GM18526 (cell line): Measurements from ENCODE around the gene EGFLAM.

Experiments
- POLR2A ChIP-seq: IDR thresholded peaks from 3 replicates; pipeline ENCODE4 v1.6.1; 2011; ENCODE audit not compliant: insufficient read length; ENCODE audit errors: extremely low read depth

EGFLAM gene

DNA sequence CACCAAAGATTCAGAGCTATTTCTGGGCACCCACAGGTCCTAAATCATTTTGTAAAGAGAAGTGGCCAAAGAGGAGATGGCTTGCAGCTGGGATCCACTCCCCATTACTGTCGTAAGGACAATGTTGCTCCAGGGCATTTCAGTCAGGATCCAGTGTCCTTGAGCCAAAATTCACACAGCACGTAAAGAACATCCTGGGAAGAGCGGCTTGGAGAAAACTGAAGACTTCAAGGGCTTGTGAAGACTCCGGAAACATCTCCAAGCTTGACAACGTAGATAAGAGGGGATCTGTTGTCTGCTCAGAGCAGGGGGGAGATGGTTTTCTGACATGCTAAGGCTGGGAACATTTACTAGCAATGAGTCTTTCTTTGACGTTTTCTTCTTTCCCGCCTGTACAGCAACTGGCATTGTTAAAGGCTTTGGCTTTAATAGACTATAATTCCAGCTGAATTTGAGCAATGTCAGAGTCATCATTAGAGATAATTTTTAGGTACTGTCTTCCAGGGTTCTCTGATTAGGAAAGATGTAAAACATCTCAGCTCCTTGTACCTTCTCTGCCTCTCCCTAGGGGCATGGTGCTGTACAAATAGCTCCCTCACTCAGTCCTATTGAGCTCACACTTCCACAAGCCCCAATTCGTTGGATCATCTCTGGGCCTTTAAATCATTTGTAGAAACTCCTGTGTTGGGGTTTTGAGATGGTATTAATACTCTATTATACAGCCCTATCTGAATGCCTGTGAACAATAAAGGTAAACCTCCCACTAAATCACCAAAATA is 39.7 kb downstream of the EGFLAM start:
- no peak for TF ChIP-seq POLR2A

DNA sequence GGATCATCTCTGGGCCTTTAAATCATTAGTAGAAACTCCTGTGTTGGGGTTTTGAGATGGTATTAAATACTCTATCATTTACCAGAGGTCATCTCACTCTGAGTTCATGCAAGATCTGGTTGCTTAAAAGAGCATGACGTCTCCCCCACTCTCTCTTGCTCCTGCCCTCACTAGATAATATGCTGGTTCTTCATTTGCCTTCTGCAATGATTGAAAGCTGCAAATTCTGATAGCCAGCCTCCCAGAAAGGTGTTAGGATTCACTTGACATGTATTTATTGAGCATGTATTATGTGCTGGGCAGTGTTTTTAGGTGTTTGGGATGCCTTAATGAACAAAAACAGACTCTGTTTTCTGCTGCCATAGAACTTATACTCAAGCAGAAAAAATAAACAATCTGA is 41.2 kb downstream of the EGFLAM start:
- no peak for TF ChIP-seq POLR2A

DNA sequence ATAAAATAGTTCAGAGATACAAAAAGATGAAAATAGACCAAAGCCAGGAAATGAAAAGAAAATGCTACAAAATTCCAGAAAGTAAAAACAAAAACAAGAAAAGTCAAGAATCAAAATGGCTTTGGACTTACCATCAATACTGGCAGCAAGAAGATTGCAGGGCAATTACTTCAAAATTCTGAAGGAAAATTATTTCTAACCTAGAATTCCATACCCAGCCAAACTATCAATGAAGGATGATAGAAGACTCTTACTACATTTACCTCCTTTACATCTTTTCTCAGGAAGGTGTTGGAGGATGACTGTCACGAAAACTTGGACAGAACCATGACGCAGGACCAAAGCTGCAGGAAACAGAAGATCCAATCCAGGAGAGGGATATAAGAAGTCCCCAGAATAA is 46.8 kb downstream of the EGFLAM start:
- TF ChIP-seq POLR2A = no peak

DNA sequence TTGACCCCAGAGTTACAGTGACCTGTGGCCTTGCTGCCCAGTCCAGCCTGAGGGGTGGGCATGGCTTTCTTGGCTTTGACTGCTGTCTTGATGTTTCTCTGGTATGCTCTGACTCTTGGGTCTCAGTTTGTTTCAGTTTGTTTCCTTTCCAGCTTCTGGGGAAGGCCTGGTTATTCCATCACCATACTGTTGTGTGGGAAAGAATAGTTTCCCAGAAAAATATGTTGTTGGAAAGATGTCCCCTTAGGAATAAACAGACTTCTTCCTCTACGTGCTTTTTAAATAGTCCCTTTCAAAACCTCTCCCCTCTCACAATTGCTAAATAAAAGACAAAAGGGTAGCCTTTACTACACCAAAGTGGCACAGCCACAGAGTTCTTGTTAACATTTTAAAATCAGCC is 49.5 kb downstream of the EGFLAM start:
- no peak for TF ChIP-seq POLR2A

DNA sequence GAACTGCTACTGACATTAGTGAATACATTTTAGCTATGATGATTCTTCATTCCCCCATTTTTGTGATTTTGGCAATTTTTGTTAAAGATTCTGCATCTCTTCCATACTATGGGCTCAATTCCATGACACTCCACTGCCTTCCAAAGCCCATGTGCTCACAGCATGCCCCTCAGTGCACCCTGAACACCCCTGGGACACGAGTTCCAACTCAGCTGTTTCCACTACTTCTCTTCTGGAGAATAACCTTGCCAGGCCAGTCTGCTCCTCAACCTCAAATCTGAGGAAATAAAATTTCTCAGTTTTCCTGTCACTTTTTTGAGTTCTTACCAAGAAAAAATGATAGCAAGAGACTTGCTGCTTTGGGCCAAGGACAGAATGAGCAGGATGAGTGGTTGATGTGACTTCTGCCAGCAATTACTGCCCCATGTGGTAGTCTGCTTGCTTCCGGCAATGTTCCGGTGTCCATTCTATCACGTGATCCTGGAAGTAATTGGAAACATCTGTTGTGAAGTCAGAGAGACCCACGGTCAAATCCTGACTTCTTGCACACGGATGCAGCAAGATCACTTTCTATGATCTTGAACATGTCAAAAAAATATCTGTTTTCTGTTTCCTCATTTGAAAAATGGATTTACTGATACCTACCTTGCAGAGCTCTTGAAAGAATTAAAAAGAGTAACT is 58.3 kb downstream of the EGFLAM start:
- TF ChIP-seq POLR2A = no peak

DNA sequence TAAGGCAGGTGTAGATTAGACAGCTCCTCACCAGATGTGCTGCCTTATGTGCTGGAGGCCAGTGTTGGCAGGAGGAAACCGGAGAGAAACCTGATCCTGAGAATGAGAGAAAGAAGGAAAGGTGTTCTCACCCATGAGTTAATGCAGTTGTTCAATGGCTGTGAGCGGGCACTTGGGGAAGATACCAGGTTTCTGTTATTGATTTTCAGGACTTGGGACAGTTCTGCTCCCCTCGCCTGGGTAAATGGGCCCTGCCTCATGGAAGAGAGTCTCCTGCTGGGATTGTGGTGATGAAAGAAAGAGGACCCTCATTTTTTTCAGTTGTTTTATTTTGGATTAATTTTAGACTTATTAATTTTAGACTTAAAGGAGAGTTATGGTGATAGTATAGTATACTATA is 59.5 kb downstream of the EGFLAM start:
- TF ChIP-seq POLR2A = no peak

DNA sequence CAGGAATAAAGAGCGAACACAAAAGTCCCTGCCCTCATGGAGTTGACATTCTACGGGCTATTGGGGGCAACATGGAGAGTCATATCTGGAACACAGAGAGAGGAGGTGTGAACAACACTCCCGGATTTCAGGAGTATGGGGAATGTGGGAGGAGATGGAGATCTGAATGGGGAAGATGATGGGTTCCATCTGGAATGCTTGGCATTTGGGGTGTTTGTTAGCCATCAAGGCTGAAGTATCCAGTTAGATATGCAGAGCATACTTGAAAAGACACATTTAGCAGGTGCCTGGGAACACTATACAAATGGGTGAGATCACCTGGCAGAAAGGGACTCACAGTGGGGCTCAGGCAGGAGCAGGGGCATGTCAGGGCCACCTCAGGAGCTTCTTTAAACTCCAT is 61.1 kb downstream of the EGFLAM start:
- no peak for TF ChIP-seq POLR2A

DNA sequence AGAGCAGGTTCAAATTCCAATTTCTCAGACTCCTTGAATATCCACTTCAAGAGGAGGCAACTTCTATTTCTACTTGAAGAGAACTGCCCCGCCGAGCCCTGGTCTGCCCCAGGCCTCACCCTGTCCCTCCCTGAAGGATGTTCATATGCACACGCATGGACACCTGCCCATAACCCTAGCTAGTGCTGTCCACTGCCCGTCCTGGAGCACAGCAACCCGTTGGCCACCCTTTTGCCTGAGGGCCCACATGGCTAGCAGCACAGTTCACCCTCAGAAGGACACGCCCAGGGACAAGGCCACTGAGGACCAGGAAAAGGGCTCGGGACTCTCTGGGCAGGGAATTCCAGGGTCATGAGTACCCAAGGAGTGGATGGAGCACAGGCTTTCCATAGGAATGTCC is 63.6 kb downstream of the EGFLAM start:
- no peak for TF ChIP-seq POLR2A

DNA sequence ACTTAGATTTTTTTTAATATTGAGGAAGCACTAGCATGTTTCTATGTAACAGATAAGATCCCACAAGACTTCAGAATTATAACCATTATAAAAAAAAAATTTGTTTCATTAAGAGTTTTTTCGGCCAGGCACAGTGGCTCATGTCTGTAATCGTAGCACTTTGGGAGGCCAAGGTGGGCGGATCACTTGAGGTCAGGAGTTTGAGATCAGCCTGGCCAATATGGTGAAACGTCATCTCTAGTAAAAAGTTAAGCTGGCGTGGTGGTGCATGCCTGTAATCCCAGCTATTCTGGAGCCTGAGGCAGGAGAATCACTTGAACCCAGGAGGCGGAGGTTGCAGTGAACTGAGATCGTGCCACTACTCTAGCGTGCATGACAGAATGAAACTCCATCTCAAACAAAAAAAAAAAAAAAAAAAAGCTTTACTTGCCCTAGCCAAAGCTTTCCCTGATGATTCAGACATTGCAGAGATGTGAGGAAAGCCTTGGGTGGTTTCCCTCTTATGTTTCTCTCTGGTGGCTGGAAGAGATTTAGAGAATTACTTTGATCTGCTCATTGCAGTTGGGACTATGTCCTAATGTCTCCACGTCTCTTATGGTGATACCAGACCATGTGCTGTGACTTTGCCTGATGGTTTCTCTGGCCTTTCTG is 65.4 kb downstream of the EGFLAM start:
- no peak for TF ChIP-seq POLR2A

DNA sequence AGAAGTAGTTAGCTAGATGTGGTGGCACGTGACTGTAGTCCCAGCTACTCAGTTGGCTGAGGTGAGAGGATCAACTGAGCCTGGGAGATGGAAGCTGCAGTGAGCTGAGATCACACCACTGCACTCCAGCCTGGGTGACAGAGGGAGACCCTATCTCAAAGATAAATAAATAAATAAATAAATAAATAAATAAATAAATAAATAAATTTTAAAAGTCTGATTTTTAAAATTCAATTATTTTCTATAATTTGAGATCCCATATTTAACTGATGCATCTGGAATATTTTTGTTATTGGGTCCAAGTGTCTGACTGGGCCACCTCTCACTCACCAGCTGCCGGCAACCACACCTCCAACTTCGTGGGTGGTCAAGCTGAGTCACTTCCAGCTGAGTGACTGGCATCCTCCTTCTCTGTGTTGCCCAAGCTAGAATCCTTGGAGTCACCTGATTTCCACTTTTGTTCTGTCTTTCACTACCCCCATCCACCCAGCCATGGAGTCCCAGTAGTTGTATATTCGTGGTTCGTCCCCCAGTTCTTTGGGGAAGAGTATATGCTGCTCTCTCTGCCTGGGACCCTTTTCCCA is 70.9 kb downstream of the EGFLAM start:
- TF ChIP-seq POLR2A = no peak

DNA sequence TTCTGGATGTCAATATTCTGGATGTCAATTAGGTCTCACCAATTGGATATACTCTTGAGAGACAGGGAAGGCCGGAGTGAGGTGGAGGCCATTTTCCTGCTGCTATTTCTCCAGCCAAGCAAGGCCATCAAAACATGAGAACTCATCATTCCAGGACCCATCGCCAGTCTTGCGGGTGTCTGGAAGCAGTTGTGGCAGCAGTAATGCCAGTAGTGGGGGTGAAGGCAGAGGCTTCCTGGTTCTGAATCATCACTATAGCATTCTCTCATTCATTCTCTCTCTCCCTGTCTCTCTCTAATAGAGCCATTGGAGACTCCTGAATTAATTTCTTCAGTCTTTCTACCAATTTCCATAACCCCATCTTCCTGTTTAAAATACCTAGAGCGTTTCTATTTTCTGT is 71.8 kb downstream of the EGFLAM start:
- TF ChIP-seq POLR2A = no peak

DNA sequence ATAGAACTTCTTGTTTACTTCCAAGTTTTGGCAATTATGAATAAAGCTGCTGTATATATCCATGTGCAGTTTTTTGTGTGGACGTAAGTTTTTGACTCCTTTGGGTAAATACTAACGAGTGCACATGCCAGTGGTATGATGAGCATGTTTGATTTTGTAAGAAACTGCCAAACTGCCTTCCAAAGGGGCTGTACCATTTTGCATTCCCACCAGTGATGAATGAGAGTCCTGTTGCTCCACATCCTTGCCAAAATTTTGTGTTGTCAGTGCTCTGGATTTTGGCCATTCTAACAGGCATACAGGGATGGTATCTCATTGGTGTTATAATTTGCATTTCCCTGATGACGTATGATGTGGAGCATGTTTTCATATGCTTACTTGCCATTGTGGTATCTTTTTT is 73.5 kb downstream of the EGFLAM start:
- no peak for TF ChIP-seq POLR2A

DNA sequence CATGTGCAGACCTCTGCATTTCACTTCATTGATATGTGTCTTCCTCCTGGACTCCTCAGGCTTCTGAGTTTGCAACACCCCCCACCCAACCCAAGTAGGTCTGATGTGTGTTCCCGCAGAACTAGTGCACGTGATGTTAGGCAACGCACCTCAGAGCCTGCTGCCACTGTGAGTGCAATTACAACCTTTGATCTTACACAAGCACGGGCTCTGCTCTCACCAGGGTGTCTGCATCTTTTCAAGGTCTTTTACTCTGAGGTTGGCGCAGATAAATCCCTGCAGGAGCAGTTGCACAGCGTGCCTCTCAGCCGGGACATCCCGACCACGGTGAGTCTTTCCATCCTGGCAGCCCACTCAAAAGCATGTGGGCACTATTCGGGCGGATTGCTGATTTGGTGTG is 80.1 kb downstream of the EGFLAM start:
- no peak for TF ChIP-seq POLR2A

DNA sequence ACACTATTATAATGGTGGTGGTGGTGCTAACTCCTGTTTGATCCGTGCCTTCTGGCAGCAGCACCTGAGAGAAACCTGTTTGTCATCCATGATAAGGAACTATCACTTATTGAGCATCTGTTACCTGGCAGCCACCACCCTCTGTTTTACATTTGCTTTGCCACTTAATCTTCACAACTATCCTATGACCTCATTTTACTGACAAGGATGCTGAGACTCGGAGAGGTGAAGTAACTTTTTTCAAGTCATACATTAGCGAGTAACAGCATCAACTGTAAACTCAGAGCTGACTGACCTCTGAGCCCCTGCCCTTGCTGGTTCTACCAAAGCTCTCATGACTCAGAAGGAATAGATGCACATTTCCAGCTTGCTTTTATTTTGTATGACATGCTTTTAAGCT is 81.1 kb downstream of the EGFLAM start:
- TF ChIP-seq POLR2A = no peak

DNA sequence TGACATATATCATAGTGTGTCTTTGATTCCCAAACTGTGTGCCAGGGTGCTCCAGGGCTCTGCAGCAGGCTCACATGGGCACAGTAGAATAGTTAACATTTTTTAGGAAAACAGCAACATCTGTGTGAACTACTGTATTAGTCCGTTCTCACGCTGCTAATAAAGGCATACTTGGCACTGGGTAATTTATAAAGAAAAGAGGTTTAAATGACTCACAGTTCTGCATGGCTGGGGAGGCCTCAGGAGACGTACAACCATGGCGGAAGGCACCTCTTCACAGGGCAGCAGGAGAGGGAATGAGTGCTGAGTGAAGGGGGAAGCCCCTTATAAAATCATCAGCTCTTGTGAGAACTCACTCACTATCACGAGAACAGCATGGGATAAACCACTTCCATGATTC is 82.7 kb downstream of the EGFLAM start:
- TF ChIP-seq POLR2A = no peak

DNA sequence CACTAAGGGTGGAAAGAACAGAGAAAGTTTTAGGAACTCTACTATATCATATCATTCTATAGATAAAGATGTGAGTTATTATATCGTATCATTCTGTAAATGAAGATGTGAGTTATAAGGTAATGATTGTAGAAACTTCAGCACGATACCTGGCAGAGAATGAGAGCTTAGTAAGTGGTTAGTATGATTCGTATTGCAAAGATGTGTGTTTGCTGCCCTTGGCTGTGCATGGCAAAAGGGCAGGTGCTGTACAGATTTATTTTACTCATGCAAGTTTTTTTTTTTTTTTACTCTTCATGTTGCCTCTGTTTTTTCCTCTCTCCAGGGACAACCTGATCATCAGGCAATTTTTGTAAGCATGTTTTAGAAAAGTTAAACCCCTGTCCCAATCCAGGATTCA is 83.3 kb downstream of the EGFLAM start:
- no peak for TF ChIP-seq POLR2A
